GM18520 (cell line): ENCODE measurements around the gene C1GALT1.
A peak's percentile ranks its signal among the peaks of the same experiment; 100 is the strongest.
"Not testable (repeated sequence)": the region's sequence is repeated elsewhere in the genome, so short reads cannot be mapped to it uniquely, and the experiment has no call there.

Experiments
- ATAC-seq: cut with Tn5 transposase; IDR thresholded peaks from one replicate; pipeline ENCODE4 v1.9.1; 2021; ENCODE audit not compliant: unreplicated experiment

Gene C1GALT1

GRCh38 chr7:7182156-7183060, at the start of gene C1GALT1:
Gene C1GALT1 (plus strand): TSS chr7:7182544. CDS start chr7:7234320, 51,776 bp downstream.
- ATAC-seq, result peak; percentile 83

- no peak for ATAC-seq
Observed at GRCh38 chr7:7134046-7134445, 48.3 kb upstream of the C1GALT1 start.

- no peak for ATAC-seq
Observed at GRCh38 chr7:7135074-7135473, 47.3 kb upstream of the C1GALT1 start.

- ATAC-seq, result not testable (repeated sequence)
Observed at GRCh38 chr7:7135924-7136323, 46.4 kb upstream of the C1GALT1 start.

GRCh38 chr7:7136466-7137381, 45.6 kb upstream of the C1GALT1 start:
- no peak for ATAC-seq

DNA sequence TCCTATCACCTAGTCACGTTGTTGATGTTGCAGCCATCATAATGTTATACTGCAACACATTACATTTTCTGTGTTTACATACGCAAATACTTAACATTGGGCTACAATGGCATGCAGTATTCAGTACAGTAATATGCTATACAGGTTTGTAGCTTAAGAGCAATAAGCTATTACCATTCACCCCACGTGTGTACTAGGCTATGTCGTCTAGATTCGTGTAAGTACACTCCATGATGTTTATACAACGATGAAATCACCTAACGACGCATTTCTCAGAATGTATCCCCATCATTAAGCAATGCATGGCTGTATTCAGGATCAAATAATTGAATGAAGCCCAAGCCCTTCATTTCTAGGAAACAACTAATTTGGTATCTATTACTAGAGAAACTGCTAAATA, 43.4 kb upstream of the C1GALT1 start:
- no peak for ATAC-seq

GRCh38 chr7:7143404-7143803, 38.9 kb upstream of the C1GALT1 start:
- not testable (repeated sequence) for ATAC-seq

- not testable (repeated sequence) for ATAC-seq
Observed at GRCh38 chr7:7145151-7145550, 37.2 kb upstream of the C1GALT1 start.

DNA sequence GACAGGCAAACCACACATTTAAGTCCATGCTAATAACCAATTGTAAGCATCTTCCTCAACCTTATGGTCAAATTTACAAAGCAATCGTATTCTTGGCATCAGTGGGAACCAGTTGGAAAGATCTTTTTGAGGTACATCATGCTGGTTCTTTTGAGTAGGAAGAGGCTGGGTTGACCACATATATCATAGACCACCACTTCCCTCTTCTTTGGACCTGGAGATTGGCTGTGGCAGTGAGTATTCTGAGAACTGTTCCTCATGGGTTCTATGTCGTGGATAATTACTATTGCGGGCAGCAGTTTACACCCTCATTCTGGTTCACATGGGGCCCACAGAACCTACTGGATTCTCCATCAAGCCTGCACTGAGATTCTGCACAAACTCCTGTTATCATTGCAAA, 35.5 kb upstream of the C1GALT1 start:
- ATAC-seq, result no peak

GRCh38 chr7:7148798-7149481, 33.4 kb upstream of the C1GALT1 start:
- ATAC-seq, result no peak

DNA sequence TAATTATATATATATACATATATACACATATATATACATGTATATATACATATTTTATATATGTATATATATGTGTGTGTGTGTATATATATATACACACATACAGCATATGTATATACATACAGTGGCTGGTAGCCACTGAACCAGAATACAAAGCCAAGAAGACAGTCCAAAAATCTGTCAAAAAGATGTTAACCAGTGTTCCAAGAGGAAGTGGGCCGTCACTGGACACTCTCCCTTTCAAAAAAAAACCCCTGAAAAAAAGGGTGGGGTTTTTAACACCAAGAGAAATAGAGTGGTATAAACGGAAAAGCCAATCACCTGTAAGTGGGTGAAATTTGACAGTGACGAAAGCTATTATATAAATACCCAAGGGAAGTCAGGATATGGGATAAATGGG, 31.1 kb upstream of the C1GALT1 start:
- ATAC-seq, result no peak

DNA sequence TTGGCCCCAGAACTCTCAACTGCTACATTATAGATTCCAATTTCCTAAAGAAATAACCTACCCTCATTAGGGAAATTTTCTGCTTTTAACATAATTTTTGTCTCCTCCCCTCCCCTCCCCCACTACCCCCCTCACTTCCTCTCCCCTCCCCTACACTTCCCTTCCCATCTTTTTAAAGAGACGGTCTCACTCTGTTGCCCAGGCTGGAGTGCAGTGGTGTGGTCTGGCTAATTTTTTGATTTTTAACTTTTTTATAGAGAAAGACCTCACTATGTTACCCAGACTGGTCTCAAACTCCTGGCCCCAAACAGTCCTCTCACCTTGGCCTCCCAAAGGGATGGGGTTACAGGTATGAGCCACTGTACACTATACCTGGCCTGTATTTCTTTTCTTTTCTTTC, 30.5 kb upstream of the C1GALT1 start:
- no peak for ATAC-seq

DNA sequence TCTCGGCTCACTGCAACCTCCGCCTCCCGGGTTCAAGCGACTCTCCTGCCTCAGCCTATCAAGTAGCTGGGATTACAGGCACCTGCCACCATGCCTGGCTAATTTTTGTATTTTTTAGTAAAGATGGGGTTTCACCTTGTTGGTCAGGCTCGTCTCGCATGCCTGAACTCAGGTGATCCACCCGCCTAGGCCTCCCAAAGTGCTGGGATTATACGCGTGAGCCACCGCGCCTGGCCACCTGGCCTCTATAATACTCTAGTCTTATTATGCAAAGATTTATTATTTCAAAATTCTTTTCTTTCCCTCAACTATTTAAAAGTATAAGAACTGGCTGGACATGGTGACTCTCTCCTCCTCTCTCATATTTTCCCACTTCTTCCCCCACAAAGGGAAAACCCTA, 30.0 kb upstream of the C1GALT1 start:
- ATAC-seq, result no peak

DNA sequence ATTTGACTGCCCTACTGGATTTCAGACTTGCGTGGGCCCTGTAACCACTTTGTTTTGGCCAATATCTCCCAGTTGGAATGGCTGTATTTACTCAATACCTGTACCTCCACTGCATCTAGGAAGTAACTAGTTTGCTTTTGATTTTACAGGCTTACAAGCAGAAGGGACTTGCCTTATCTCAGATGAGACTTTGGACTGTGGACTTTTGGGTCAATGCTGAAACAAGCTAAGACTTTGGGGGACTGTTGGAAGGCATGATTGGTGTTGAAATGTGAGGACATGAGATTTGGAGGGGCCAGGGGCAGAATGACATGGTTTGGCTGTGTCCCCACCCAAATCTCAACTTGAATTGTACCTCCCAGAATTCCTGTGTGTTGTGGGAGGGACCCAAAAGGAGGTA, 28.0 kb upstream of the C1GALT1 start:
- not testable (repeated sequence) for ATAC-seq

GRCh38 chr7:7156663-7157062, 25.7 kb upstream of the C1GALT1 start:
- no peak for ATAC-seq

GRCh38 chr7:7157177-7157886, 25.0 kb upstream of the C1GALT1 start:
- peak; percentile 78 for ATAC-seq

GRCh38 chr7:7157887-7158271, 24.5 kb upstream of the C1GALT1 start:
- ATAC-seq, result no peak

DNA sequence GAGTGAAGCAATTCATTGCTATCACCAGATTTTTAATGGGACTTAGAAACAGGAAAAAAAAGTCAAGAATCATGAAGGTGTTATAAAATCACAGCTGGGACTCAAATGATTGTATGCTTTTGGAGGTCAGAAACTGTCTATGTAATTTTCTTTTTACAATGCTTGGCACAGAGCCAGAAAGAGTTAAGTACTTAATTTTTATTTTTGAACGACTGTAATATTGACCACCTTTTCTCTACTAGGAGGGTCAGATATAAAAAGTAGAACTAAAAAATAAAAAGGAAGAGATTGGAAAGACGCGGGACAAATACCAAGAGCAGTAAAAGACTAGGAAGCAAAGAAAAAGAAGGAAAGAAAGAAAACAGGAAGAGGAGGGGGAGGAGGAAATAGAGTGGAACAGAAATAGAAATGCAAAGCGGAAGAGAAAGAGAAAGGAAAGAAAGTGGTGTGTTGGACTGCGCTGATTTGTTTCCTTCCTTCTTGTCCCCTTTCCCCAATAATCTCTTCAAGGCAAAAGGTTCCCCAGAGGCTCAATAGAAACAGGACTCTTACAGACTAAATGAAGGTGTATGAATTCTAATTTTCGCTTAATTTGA, 23.2 kb upstream of the C1GALT1 start:
- ATAC-seq, result no peak

- ATAC-seq, result no peak
Observed at GRCh38 chr7:7164591-7164990, 17.8 kb upstream of the C1GALT1 start.

DNA sequence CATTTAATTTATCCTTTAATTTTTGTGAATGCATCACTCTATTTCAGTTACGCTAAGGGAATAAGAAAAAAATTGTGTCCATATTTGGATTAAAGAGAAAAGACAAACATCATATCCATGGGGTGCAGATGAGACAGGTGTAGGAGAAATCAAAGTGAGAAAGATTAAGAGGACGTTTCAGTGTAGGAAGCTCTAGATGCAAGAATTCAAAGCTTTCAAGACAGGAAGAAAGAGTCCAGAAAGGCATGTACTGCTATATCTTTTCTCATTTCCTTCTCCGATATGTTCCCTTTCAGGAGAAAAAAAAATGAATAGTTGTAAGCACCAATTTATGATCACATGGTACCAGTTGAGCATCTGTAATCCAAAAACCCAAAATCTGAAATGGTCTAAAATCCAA, 17.0 kb upstream of the C1GALT1 start:
- no peak for ATAC-seq
